Measurements from ENCODE around the gene PCK1. TPM values are rescaled to one million over a fixed set of nuclear protein-coding genes. Genes with fewer than 3 reads are reported as not detected.
A peak's percentile ranks its signal among the peaks of the same experiment; 100 is the strongest.

The PCK1 gene
- total RNA-seq, 4 donors from 2014 or later: 395 to 794 (median 739) TPM

DNA sequence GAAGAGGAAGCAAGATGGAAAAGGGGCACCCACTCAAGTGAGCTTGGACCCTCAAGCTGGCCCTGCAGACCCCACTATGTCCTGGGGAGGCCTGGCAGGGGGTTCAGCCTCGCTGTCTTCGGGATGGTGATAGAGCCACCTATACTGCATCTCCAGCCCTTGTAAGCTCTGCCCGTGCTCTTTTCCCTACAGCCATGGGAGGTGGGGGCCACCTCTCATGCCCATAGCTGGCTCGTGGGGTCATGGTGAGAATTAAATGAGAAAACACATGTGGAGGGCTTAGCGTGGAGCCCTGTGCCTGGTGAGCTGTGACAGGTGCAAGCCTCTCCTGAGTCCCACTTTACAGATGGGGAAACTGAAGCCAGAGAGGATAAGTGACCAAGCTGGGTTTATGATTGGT, 27.7 kb downstream of the PCK1 start:
- H3K9me3 ChIP-seq: no peaks in the 10 kb centered on the region
- no peaks in the 10 kb centered on the region for H3K36me3 ChIP-seq
- in situ Hi-C loops (cut with MboI; ENCODE audit: low pct_ligation_motif_present in 1 of 4, low pct_unique_long_range_greater_than_20kb in 1 of 4, low sequenced_read_pairs in 3 of 4) (loop anchor here in 1 of 4 donors (25.0 kb wide), 1 partner anchor 201 kb away; the partner anchor contains the start of gene RBM38), intact Hi-C loops (cut with DNase I; ENCODE audit: low total_unique reads) (no loop called here)
- 82% methylated on average over 5 of the region's 5 CpGs; no CpG with 5 or more reads in 1 of the 2 donors for whole genome bisulfite sequencing, 2 donors (ENCODE audit: low coverage in 1 of 2)
- H3K27me3 ChIP-seq: no peaks in the 10 kb centered on the region
- peaks cover 6 to 38% (median 31%) of the 10 kb centered on the region in 4 donors for H3K4me1 ChIP-seq
- no peak overlapping the region for H3K4me3 ChIP-seq
- DNase-seq: no peak
- H3K27ac ChIP-seq: no peak overlapping the region
- TF ChIP-seq EP300 (IDR thresholded peaks at IDR 0.05; ENCODE audit: low read depth) (no peak), CTCF (IDR thresholded peaks at IDR 0.05) (no peak), POLR2A (IDR thresholded peaks at IDR 0.05) (no peak), POLR2AphosphoS5 (IDR thresholded peaks at IDR 0.05) (no peak)

DNA sequence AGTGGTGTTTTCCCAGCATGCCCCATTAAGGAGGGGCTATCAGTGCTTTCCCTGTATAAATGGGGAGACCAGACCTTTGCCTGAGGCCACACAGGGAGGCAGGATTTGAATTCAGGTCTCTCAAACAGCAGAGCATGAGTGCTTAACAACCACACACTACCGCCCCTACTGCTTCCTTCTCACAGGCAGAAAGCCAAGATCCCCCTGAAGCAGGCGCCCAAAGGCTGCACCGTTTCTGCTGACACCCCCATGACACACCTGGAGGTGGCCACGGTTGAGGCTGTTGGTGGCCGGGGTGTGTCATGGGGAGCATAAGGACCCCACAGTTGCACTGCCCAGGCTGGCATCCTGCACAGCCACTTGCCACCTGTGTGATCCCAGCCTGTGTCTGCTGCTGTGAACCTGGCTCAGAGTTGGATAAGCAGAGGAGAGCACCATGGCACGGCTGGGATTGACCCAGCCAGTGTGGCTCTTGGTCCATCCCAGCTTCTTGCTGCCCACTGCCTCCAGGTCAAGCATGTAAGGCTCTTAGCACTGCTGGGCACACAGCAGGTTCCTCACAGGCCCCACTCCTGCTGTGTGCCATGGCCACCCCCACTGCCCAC, 28.3 kb downstream of the PCK1 start:
- 81% methylated on average over 6 of the region's 6 CpGs; no CpG with 5 or more reads in 1 of the 2 donors for WGBS, 2 donors (ENCODE audit: low coverage in 1 of 2)
- intact Hi-C loops (cut with DNase I; ENCODE audit: low total_unique reads) (no loop called here), in situ Hi-C loops (cut with MboI; ENCODE audit: low pct_ligation_motif_present in 1 of 4, low pct_unique_long_range_greater_than_20kb in 1 of 4, low sequenced_read_pairs in 3 of 4) (loop anchor here in 1 of 4 donors (25.0 kb wide), 1 partner anchor 202 kb away; the partner anchor contains the start of gene RBM38)
- Histone ChIP-seq H3K9me3 (no peaks in the 10 kb centered on the region), H3K4me1 (peaks cover 11 to 45% (median 37%) of the 10 kb centered on the region in 4 donors), H3K36me3 (no peaks in the 10 kb centered on the region), H3K27ac (peak overlapping the region; percentile 49 to 78 (median 67)), H3K27me3 (no peaks in the 10 kb centered on the region), H3K4me3 (no peak overlapping the region)
- TF ChIP-seq POLR2A (IDR thresholded peaks at IDR 0.05) (no peak), CTCF (IDR thresholded peaks at IDR 0.05) (no peak), EP300 (IDR thresholded peaks at IDR 0.05; ENCODE audit: low read depth) (no peak), POLR2AphosphoS5 (IDR thresholded peaks at IDR 0.05) (no peak)
- no peak for DNase-seq

- DNase-seq: peak; percentile 63
- H3K4me3 ChIP-seq: no peak overlapping the region
- in situ Hi-C loops (cut with MboI; ENCODE audit: low pct_ligation_motif_present in 1 of 4, low pct_unique_long_range_greater_than_20kb in 1 of 4, low sequenced_read_pairs in 3 of 4): loop anchor here (5.0 to 25.0 kb wide), 3 partner anchors 73 to 203 kb away; partner anchors contain the start of gene RBM38 (in 1 of the 4)
These were observed 29.0 kb downstream of the PCK1 start for GRCh38 chr20:57589728-57590484.

More at GRCh38 chr20:57589728-57590484, 29.0 kb downstream of the PCK1 start:
- H3K27ac ChIP-seq: peak overlapping the region; percentile 49 to 78 (median 67)
- WGBS, 2 donors (ENCODE audit: low coverage in 1 of 2): 56% methylated on average over 15 of the region's 16 CpGs; no CpG with 5 or more reads in 1 of the 2 donors
- peaks cover 11 to 51% (median 44%) of the 10 kb centered on the region in 4 donors for H3K4me1 ChIP-seq
- H3K36me3 ChIP-seq: no peaks in the 10 kb centered on the region
- TF ChIP-seq EP300 (IDR thresholded peaks at IDR 0.05; ENCODE audit: low read depth): no peak
- TF ChIP-seq POLR2A (IDR thresholded peaks at IDR 0.05): no peak
- no peak for TF ChIP-seq CTCF (IDR thresholded peaks at IDR 0.05)
- peak in 1 of 3 donors; percentile 22 for TF ChIP-seq POLR2AphosphoS5 (IDR thresholded peaks at IDR 0.05)
- no peaks in the 10 kb centered on the region for H3K9me3 ChIP-seq
- no peaks in the 10 kb centered on the region for H3K27me3 ChIP-seq
- intact Hi-C loops (cut with DNase I; ENCODE audit: low total_unique reads): loop anchor here (10.0 kb wide), 1 partner anchor 215 kb away; no protein-coding TSS in a partner anchor
